SK-N-MC (cell line): Measurements from ENCODE around the gene TCIRG1.

Source experiments
- DNase-seq: peaks from one replicate; pipeline ENCODE4 v3.0.0-alpha.2; 2011; ENCODE audit warnings: low read depth, low spot score
- H3K27ac ChIP-seq: fragments of 200-600 bp; sonication (generic); 2 replicates; pipeline ENCODE4 v1.5.1; 2016; ENCODE audit warnings: mixed run types
- H3K36me3 ChIP-seq: fragments of 200-600 bp; sonication (generic); 2 replicates; pipeline ENCODE4 v1.6.1; 2017; ENCODE audit warnings: antibody characterized with exemption, low read length, mixed read lengths; ENCODE audit not compliant: insufficient read depth
- H3K4me3 ChIP-seq: fragments of 200-600 bp; sonication (generic); 2 replicates; pipeline ENCODE4 v1.5.1; 2016
- H3K9ac ChIP-seq: fragments of 200-600 bp; sonication (generic); 2 replicates; pipeline ENCODE4 v1.8.0; 2017; ENCODE audit warnings: mixed run types, mixed read lengths; ENCODE audit not compliant: insufficient read length
- H3K9me3 ChIP-seq: fragments of 200-600 bp; sonication (generic); 2 replicates; pipeline ENCODE4 v1.6.1; 2017; ENCODE audit warnings: low read depth, mild to moderate bottlenecking, antibody characterized with exemption, low read length, moderate library complexity, mixed read lengths
- EZH2 ChIP-seq: fragments of 200-600 bp; sonication (generic); IDR thresholded peaks from one replicate; pipeline ENCODE4 v1.6.1; 2017; ENCODE audit warnings: antibody characterized with exemption
- FOXP2 ChIP-seq: optimal IDR thresholded peaks from 2 replicates; pipeline ENCODE3; 2011; ENCODE audit warnings: mild to moderate bottlenecking, moderate library complexity; ENCODE audit not compliant: insufficient read depth; ENCODE audit errors: extremely low read length, control extremely low read depth
- POLR2AphosphoS5 ChIP-seq: IDR thresholded peaks from 2 replicates; pipeline ENCODE4 v1.6.1; 2012; ENCODE audit warnings: mild to moderate bottlenecking, low read depth, low read length, borderline replicate concordance

The TCIRG1 gene

GRCh38 chr11:68039526-68040086 lies 781 bp downstream of the TCIRG1 start:
- H3K36me3 ChIP-seq: no peaks in the 10 kb centered on the region; the same call in 1 of the 2 replicates
- H3K4me3 ChIP-seq: peak overlapping the region; percentile 62; the same call in 1 of the 2 replicates
- H3K27ac ChIP-seq: no peak overlapping the region
- TF ChIP-seq POLR2AphosphoS5 (no peak), FOXP2 (no peak)
- no peak for DNase-seq
- H3K9ac ChIP-seq: no peak overlapping the region
- H3K9me3 ChIP-seq: no peaks in the 10 kb centered on the region

GRCh38 chr11:68040101-68040956 lies 1.5 kb downstream of the TCIRG1 start:
- H3K4me3 ChIP-seq: peak overlapping the region; percentile 22; the same call in 1 of the 2 replicates
- no peaks in the 10 kb centered on the region for H3K36me3 ChIP-seq
- H3K9ac ChIP-seq: no peak overlapping the region
- TF ChIP-seq POLR2AphosphoS5 (no peak), FOXP2 (no peak), EZH2 (no peak)
- no peaks in the 10 kb centered on the region for H3K9me3 ChIP-seq
- H3K27ac ChIP-seq: no peak overlapping the region
- DNase-seq: no peak

DNA sequence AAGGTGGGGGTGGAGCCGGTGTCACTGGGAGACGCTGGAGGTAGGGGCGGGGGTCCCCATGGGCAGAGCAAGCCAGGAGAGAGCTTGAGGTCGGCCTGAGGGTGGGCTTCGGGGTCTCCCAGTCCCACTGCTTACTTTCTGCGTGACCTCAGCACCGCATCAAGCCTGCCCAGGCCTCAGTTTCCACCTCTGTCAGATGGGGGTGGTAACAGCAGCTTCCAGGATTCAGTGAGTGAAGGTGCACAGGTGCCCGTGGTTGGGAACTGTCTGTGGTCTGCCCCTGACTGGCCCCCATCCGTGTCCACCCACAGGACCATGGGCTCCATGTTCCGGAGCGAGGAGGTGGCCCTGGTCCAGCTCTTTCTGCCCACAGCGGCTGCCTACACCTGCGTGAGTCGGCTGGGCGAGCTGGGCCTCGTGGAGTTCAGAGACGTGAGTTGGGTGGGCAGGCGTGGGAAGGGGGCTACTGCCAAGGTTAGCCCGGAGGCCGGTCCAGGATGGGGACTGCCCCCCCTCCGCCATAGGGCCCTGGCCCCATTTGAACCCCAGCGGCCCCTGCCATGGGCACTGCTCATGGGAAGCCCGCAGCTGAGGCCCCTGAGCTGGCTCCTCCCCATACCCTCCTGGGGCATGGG lies 2.2 kb downstream of the TCIRG1 start:
- DNase-seq: no peak
- Histone ChIP-seq H3K36me3 (no peaks in the 10 kb centered on the region), H3K27ac (no peak overlapping the region), H3K4me3 (no peak overlapping the region), H3K9me3 (no peaks in the 10 kb centered on the region), H3K9ac (no peak overlapping the region)
- TF ChIP-seq EZH2: no peak
- no peak for TF ChIP-seq FOXP2
- no peak for TF ChIP-seq POLR2AphosphoS5

DNA sequence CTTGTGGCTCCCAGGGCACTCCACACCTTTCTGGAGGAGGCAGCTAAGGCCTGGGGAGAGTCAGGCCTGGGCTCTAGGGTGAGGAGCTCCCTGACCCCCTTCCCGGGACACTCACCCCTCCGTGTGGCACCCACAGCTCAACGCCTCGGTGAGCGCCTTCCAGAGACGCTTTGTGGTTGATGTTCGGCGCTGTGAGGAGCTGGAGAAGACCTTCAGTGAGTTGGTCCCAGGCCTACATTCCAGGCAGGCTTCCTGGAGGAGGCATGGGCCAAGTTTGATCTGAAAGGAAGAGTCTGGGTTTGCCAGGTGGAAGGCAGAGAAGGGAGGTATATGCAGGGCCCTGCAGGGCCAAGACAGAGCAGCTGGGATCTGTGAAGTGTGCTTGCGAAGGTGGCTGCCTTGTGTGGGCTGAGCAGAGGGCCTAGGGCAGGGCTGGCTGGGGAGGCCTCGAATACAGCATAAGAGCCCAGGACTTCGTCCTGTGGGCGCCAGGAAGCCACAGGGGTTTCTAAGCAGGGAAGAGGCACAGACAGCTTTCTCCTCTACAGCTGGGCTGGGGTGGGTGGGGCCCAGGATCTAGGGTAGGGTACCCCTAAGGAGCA lies 2.9 kb downstream of the TCIRG1 start:
- H3K9ac ChIP-seq: no peak overlapping the region

GRCh38 chr11:68042219-68043028 lies 3.6 kb downstream of the TCIRG1 start:
- H3K36me3 ChIP-seq: no peaks in the 10 kb centered on the region
- no peak for TF ChIP-seq FOXP2
- TF ChIP-seq POLR2AphosphoS5: no peak
- no peak for TF ChIP-seq EZH2
- no peaks in the 10 kb centered on the region for H3K9me3 ChIP-seq
- DNase-seq: no peak
- H3K9ac ChIP-seq: no peak overlapping the region
- H3K4me3 ChIP-seq: no peak overlapping the region
- no peak overlapping the region for H3K27ac ChIP-seq

More for the DNA sequence above, 2.9 kb downstream of the TCIRG1 start:
- Histone ChIP-seq H3K36me3 (no peaks in the 10 kb centered on the region), H3K9me3 (no peaks in the 10 kb centered on the region), H3K27ac (no peak overlapping the region), H3K4me3 (no peak overlapping the region)
- TF ChIP-seq POLR2AphosphoS5: no peak
- no peak for TF ChIP-seq FOXP2
- DNase-seq: no peak

DNA sequence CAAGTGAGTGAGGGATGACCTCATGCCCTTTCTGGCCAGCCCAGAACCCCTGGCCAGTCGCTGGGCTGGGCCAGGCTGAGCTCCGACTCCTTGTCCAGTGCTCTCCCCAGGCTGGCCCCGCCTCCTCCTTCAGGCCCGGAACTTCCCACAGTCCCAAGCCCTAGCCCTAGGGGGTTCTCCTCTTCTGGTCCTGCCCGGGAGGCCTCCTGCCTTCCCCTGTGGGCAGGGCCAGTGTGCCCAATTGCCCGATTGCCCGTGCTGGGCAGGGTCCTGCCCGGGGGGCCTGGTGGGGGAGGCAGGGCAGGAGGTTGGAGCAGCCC lies 4.2 kb downstream of the TCIRG1 start:
- TF ChIP-seq FOXP2 (no peak), POLR2AphosphoS5 (no peak), EZH2 (no peak)
- no peak overlapping the region for H3K9ac ChIP-seq
- no peaks in the 10 kb centered on the region for H3K9me3 ChIP-seq
- H3K4me3 ChIP-seq: no peak overlapping the region
- no peaks in the 10 kb centered on the region for H3K36me3 ChIP-seq
- no peak overlapping the region for H3K27ac ChIP-seq
- DNase-seq: no peak

GRCh38 chr11:68043349-68044144 lies 4.7 kb downstream of the TCIRG1 start:
- no peak overlapping the region for H3K27ac ChIP-seq
- H3K36me3 ChIP-seq: no peaks in the 10 kb centered on the region
- no peak overlapping the region for H3K4me3 ChIP-seq

More at GRCh38 chr11:68043349-68044144, 4.7 kb downstream of the TCIRG1 start:
- Histone ChIP-seq H3K9me3 (no peaks in the 10 kb centered on the region), H3K9ac (no peak overlapping the region)
- no peak for DNase-seq
- no peak for TF ChIP-seq FOXP2
- no peak for TF ChIP-seq POLR2AphosphoS5
- no peak for TF ChIP-seq EZH2
